Measurements from ENCODE around the gene CLEC18B.
"Not testable (repeated sequence)": the region's sequence is repeated elsewhere in the genome, so short reads cannot be mapped to it uniquely, and the experiment has no call there.

Gene CLEC18B

DNA sequence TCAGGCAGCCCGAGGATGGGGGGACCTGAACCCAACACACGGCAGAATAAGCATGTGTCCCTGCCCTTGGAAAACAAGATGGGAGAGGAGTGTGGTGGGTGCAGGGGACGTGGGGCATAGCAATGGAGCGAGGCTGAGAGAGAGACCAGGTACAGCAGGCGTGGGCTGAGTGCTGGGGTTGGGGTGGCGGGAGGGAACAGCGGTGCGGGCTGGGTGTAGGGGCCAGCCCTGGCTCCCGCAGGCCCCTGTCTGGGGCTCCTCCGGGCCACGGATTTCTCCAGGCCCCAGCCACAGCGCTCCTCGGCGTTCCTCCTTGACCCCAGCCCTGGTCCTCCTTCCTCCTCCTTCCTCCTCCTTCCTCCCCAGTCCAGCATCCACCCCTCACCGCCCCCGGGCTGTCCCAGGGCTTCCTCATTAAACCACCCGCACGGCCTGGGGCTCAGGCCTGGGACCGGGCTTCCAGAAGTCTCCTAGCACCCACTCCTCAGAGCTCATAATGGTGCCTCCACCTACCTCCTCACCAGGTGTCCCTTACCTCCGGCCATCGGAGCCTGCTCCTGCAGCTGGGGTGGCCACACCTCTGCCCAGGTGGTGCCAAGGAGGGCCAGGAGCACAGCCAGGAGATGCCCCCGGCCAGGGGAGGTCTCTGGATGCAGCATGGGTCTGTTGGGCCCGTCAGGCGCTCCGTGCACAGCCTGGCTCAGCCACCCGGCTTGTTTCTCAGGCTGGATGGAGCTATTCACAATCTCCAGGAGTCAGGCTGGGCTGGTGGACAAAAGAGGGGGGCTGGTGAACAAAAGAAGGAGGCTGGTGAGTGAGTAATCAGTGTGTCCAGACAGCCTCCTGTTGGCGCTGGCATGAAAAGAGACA is at the start of gene CLEC18B:
CLEC18B (minus strand) TSS at position 867 of the 870 bp plus-strand sequence; CDS start at position 659, 208 bp downstream.
- FAIRE-seq: not testable (repeated sequence)

DNA sequence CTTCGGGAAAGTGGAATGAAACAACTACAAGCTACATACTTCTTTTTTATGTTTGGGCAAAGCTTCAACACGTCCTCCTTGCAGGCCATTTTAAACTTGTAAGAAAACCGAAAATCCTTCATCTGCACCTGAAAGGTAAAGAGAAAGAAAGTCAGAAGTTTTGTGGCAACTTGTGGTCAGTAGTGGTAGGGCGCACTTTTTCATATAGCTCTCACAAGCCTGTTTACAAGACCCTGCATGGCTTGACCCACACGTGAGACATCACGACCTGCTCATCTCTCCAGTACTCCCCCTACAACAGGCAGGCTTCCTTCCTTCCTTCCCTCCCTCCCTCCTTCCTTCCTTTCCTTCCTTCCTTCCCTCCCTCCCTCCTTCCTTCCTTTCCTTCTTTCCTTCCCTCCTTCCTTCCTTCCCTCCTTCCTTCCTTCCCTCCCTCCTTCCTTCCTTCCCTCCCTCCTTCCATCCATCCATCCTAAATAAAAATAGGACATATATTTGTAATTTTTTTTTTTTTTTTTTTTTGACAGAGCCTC is 48.7 kb upstream of the CLEC18B start:
- FAIRE-seq: no peak

DNA sequence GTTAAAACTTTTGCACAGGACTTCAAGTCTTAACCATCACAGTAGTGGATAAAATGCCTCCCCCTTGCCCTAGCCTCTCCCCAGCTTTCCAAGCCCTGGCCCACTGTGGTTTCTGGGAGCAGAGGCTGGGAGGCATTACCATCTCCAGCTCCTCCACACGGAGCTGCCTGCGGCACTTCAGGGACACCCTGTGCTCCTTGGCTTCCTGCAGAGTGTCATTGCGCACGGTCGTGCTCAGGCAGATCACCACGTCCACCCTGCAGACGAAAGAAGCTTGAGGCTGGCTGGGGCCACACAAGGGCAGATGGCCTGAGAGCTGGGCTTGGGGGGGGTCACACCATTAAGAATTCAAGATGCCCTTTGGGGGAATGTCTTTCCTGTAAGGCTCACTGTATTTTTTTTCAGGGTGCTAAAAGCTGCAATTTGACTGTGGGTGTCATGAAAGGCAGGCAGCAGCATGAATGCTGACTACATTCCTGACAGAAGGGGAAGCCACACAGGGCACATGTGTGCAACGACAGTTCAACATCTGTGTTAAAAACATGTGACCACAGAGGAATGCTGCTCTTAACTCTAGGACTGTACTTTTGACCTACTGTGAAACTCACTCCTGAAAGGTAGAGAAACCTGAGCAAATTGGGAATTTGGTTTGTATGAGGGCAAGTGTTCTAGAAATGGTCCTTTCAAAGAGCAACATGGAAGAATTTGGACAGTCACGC is 47.7 kb upstream of the CLEC18B start:
- no peak for FAIRE-seq

DNA sequence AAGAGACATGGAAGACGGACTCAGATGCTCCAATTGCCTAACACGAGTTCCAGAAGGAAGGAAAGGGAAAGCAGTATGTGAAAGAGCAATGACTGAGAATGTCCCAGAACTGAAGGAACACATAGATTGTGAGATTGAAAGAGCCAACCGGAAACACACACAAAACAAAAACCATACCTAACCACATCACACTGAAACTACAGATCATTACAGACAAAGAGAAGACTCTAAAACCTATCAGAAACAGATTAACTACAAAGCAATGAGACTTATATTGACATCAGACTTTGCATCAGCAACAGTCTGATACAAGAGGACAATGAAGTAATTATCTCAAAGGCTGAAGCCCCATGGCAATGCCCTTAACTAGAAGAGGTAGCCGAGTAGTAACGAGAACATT is 45.6 kb upstream of the CLEC18B start:
- FAIRE-seq: no peak

DNA sequence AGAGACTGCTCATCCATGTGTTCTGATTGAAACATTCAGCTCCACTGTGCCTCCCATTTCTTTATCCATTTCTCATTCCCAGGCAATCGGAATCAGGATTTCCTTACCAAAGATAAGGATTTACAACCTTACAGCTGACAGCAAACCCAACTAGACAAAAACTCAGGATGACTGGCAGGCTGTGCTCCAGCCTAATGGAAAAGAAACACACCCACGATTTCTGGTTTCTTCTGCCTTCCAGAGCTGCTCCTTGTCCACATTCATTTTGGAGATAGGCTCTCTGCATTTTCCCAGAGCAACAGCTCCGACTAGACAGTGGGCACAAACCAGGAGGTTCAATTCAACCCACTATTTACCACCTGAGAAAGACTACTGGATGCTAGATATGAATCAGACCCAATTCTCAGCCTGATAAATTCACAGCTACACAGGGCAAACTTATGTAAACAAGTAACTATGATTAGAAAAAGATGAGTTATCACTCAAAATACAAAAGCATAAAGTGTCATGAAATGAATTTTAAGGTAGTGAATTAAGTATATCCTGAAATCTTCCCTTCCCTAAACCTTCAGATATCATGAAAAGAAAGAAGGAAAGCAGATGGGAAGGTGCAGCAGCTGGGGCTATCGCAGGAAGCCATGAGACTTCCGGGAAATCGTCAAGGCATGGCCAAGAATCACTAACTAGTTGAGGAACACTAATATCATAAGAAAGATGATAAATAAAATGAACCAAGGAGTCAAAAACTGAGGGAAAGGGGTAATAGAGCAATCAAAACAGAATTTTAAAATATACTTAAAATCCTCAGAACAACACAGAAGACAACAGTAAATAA is 44.8 kb upstream of the CLEC18B start:
- no peak for FAIRE-seq

DNA sequence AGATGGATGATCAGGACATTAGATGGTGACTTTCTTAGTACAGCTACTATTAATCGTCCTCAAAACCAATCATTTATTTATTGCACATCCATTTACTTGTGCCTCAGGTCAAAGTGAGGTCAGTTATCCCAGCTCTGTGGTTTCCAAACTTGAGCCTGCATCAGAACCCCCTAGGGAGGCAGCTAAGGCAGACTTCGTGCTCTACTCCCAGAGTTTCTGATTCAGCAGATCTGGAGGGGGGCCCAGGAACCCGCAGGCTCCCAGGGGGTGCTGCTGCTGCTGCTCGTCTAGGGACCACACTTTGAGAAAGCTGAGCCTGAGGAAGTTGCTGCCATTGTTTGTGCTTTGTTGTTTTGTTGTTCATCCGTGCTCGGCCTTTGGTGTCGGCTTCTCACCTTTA is 44.0 kb upstream of the CLEC18B start:
- FAIRE-seq: no peak

DNA sequence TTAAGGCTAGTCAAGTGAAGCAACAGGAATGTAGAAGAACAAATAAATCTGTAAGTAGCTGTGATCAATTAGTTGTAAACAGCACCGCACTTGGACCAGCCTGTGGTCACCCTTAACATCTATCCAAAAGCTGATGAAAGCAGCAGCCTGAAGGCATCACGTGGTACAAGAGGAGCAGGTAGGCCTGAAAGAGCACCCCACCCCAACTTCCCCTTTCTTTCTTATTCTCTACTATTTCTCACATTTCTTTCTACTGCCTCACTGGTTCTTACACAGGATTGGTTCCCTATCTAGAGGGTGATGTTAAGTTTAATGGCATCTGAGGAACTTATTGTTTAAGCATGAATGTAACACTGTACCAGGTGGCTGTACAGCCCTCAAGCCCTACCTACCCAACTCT is 42.6 kb upstream of the CLEC18B start:
- no peak for FAIRE-seq

DNA sequence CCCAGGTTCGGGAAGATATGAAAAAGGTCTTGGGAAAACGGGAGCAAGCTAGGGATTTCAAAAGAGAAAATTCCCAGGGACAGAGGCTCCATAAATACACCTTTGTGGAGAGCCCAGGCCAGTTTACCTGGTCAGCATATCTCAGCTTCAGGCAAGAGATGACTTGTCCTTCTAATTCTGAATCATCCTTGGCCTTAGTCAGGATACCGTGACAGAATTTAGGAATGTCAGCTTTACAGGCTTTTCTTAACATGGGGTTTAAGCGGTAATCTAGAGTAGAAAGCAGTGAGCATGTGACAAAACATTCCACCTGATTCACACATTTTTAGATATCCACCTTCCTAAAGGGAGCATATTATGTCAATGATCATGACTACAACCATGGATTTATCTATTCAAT is 41.1 kb upstream of the CLEC18B start:
- FAIRE-seq: no peak

DNA sequence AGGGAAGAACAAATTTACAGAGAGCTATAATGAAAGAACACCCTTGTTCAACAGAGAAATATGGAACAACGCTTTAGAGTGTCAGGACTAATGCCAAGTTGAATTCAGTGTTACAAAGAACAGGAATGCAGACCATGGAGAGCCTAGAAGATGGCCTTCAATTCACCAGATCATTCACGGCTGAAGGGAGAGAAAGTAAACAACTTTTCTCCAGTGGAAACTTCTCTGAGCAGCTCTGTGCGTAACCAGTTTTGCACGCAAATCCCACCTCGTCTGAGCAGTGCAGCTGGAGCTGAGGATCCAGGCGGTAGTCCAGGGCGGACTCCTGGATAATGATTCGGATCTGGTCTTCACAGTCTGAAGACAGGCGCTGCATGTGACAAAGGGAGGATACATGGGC is 40.5 kb upstream of the CLEC18B start:
- no peak for FAIRE-seq

DNA sequence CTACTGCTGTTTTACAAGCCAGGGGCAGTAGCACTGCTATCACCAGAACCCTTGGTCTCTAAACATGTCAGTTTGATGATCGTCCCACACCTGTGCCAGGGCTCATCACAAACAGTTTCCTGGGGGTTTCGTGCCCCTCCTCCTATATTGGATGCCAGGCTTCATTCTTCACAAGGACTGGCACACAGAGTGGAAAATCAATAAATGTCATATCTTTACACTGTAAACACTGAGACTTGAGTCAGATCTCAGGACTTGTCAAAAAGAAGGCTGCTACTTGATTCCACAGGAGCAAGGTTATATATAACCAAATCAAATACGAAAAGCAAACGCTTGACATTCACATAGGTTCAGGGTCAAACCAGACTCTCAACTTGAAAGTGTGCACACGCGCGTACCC is 39.3 kb upstream of the CLEC18B start:
- FAIRE-seq: no peak

DNA sequence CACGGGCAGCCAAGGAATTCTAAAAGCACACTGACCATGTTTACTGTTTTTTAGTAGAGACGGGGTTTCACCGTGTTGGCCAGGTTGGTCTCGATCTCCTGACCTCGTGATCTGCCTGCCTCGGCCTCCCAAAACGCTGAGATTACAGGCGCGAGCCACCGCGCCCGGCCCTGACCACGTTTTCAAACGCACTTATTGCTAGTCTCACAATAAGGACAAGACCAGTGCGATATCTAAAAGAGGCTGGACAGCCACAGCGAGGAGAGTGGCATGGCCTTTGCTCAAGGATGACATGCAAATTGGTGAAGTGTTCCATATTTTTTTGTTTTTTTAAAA is 35.0 kb upstream of the CLEC18B start:
- FAIRE-seq: no peak

DNA sequence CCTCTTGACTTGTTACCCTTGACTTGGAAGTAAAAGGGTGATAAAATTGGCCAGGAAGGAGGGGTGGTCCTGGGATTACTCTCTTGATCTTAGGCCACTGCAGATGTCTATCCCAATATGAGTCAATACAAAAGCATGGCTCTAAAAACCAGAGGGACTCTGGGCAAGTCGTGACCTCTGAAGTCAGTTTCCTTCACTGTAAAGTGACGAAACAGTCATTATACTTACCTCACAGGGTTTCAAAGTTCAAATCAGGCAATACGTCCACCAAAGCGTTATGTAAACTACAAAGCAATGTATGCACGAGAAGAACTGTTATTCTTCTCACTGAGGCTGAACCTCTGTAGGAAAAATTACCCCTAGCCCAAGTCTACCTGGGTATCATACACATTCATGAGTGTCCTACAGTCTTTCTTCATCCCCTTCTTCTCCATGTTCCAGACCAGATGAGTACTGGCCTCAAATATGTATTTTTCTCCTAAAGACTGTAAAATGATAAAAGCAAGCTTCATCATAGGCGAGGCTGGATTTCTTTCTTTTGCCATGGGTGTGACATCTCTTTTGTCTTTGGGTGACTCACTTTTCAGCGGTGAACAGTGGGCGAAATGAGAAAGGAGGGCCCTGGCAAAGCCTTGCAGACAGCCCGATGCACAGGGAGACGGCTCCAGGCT is 34.5 kb upstream of the CLEC18B start:
- FAIRE-seq: no peak

DNA sequence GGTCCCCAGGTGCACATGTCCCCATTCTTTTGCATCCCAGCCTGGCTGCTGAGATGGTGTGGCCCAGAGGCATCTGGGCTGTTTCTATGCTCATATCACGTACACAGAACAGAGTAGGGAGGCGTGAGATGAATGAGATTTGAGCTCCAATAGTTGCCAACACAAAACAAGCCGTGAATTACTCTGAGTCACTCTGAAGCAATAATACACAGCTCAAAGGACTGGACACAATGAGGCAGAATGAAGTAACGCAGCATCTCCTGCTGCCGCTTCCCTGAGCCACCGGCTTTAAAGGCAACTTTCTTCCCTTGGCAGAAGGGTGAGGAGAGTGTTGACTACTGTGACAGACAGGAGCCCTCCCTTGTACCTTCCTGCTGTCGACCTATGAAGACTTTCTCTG is 33.9 kb upstream of the CLEC18B start:
- no peak for FAIRE-seq

DNA sequence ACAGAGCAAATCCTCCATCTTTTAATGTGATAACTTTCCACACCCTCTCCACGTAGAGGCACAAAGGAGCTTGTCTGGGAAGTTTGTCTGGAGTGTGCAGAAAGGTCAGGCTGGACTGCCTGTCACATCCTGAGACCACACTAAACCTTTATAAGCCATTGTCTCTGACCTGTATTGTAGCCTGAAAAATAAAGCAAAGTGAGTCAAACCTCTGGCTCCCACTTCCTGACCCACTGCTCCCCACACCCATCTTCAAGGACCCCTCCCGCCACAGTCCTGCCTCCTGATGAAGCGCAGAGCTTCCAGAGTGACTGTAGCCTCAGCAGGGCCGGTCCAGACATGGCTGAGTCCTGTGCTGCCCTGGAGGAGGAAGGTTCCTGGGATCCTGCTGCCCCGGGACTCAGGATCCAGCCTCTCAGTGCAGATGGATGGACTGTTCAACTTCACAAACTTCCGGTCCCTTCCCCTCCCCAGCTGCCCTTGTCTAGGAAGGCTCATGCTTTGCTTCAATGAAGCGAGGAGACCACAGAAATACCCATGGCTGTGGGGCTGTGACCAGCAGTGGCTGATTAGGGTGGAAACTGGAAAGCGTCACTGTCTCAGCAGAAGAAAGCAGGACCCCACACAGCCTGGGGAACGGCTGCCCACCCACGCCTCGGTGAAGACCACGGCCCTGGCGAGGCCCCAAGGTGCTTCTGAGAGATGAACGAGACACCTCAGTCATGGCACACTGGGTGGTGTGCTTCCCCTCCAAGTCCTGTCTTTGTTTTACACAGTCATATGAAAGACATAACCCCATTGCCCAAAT is 30.9 kb upstream of the CLEC18B start:
- no peak for FAIRE-seq

DNA sequence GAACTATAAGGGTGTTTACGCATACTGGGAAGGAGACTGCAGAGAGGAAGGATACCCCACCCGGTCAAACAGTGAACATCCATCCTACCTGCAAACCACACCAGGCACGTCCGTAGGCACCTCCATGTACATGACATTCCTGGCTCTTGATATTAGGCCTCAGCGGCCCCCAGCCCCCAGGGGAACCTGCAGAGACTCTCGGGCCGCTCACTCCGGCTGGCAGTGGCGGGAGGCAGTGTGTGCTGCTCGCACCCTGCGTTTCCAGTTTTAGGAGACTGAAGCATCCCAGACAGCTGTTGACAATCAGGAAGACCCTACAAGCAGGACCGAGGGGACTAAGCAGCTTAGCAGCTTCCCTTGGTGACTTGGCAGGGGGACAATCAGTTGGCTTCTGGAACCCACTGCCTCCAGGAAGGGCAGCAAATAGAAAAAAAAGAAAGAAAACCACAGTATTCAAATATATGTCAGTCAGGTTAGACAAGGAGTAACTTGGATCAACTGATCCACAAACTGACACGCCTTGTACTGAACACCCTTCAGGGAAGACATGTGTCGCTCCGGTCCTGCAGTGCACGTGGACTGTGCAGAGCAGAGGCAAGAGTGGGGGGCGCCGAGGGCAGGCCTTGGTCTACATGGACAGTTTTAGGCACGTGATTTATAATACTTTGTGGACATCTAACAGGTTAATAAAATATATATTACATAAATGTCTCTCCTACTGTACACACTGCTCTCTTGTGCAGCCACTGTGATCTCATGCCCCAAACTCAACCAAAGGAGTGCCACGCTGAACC is 29.9 kb upstream of the CLEC18B start:
- no peak for FAIRE-seq

DNA sequence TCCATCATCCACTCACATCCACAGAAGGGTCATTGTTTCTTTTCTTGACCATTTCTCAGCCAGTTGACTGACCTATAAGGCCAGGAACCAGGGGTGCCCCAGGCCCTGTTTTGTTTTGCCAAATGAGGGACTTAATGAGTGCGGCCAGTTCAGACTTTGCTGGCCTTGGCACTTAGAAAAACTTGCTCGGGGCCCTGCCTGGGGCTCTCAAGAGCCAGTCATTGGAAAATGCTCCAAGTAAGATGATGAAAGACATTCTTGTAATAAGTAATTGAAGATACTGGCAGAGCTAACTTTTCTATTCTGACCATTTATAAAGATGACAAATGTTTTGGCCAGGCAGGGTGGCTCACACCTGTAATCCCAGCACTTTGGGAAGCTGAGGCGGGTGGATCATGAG is 29.0 kb upstream of the CLEC18B start:
- FAIRE-seq: no peak

DNA sequence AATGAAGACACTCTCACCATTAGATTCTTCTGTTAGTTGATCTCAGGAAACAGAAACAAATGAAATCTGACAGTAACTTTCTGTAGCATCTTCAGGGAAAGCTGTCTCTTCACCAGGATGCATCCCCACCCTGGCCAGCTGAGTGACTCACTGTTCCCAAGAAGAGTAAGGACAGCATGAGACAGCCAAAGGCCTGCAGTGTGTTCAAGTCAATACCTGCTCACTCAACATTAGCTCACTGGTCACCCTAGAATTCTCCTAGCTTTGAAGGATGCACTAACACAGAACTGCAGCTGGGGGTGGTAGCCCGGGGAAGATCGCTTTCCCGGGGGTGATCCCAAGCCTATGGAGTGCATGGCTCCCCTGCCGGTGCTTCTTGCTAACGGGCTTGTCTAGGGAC is 28.2 kb upstream of the CLEC18B start:
- FAIRE-seq: no peak

DNA sequence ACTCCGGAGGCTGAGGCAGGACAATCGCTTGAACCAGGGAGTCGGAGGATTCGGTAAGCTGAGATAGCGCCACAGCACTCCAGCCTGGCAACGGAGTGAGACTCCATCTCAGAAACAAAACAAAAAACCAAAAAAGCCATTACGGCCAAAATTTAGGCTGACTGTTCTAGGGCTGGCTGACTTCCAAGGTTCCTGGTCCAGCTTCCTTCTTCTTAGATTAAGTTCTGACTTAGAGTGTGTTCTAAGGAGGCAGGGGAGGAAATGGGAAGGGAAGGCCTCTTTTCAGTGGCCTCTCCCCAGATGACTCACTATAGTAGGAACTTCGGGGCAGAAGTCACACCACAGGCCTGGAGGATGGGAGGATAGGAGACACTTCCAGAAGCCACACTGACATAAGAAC is 27.7 kb upstream of the CLEC18B start:
- FAIRE-seq: no peak

DNA sequence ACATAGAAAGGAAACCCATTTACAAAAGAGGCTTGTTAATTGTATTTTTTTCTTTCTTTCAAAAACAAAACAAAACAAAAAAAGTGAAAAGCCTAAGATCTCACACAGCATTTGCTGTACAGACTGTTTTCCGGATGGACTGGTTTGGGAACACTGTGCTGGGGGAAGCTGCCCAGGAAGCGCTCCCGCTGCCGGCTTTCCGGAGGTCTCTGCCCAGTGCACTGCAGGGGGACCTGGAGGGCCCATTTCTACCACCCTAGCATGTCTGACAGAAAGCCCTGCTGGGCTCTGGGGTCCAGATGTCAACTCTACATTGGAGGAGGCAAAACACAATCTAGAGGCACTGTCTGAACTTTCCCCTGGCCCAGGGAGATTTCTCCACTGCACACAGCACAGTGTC is 26.3 kb upstream of the CLEC18B start:
- no peak for FAIRE-seq

DNA sequence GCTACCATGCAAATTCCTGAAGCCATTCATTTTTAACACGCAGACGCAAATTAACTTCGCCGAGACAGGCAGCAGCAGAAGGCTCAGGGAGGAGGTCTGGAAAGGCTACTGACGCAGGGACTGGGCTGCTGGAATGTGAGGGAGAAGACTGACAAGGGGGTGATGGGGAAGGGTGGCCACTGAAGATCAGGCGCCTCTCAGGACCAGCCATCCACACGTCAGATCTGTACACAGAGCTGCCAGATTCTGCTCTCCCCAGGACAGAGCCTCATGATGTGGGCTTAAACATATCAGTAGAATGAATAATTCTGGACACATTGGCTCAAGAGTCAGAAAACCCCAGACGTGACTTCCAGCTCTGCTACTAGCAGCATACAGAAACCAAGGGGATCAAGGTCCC is 25.6 kb upstream of the CLEC18B start:
- no peak for FAIRE-seq
